Measurements from ENCODE around the gene CCNJ. TPM values are rescaled to one million over a fixed set of nuclear protein-coding genes. Genes with fewer than 3 reads are reported as not detected.

CCNJ gene
- total and polyA plus RNA-seq, 2 of the 13 experiments (the other 11 are each of a cell fraction or from before 2014, with no cell fraction given) = 14.1 to 21.5 TPM

DNA sequence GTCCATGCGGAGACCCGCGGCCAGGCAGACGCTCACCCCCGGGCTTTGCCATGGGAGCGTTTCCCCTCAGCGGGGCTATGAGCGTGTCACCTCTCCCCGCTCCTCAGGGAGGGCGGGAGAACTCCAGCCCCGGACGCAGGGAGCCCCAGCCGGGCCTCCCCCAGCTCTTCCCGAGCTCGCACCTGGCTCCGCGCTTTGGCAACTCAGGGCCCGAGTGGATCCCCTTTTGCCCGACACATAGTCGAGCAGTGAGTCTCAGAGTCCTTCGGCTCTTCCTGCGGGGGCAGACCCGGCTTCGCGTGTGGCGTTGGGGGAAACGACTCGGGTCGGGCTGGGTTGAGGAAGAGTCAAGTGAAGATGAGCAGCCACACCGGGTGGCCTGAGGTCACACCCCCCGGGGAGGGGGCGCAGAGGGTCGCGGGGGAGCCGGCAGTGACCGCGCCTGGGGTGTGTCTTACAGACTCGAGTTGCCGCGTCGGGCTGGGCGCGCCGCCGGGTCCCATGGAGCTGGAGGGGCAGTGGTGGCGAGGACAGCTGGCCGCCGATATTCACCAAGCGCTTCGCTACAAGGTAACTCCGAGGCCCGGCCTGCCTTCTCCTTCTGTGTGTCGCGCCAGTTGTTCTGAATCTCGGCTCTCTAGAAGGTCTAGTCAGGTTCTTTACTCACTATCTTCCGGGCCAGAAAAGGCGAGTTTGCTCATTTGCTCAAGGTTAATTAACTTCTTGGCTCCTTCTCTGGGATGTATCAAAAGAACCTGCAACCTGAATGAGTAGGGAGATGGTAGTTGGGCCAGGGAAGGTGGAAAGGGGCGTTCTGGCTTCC, 721 bp downstream of the CCNJ start (continued):
- TF ChIP-seq, protein P1, sequence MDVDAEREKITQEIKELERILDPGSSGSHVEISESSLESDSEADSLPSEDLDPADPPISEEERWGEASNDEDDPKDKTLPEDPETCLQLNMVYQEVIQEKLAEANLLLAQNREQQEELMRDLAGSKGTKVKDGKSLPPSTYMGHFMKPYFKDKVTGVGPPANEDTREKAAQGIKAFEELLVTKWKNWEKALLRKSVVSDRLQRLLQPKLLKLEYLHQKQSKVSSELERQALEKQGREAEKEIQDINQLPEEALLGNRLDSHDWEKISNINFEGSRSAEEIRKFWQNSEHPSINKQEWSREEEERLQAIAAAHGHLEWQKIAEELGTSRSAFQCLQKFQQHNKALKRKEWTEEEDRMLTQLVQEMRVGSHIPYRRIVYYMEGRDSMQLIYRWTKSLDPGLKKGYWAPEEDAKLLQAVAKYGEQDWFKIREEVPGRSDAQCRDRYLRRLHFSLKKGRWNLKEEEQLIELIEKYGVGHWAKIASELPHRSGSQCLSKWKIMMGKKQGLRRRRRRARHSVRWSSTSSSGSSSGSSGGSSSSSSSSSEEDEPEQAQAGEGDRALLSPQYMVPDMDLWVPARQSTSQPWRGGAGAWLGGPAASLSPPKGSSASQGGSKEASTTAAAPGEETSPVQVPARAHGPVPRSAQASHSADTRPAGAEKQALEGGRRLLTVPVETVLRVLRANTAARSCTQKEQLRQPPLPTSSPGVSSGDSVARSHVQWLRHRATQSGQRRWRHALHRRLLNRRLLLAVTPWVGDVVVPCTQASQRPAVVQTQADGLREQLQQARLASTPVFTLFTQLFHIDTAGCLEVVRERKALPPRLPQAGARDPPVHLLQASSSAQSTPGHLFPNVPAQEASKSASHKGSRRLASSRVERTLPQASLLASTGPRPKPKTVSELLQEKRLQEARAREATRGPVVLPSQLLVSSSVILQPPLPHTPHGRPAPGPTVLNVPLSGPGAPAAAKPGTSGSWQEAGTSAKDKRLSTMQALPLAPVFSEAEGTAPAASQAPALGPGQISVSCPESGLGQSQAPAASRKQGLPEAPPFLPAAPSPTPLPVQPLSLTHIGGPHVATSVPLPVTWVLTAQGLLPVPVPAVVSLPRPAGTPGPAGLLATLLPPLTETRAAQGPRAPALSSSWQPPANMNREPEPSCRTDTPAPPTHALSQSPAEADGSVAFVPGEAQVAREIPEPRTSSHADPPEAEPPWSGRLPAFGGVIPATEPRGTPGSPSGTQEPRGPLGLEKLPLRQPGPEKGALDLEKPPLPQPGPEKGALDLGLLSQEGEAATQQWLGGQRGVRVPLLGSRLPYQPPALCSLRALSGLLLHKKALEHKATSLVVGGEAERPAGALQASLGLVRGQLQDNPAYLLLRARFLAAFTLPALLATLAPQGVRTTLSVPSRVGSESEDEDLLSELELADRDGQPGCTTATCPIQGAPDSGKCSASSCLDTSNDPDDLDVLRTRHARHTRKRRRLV (CRISPR knock-in tag; IDR thresholded peaks at IDR 0.05) = peak; percentile 14; the same call in 1 of the 2 replicates
- TF ChIP-seq ZNF816 (CRISPR knock-in tag; IDR thresholded peaks at IDR 0.05; ENCODE audit: borderline replicate concordance) = no peak
- TF ChIP-seq, protein P2, sequence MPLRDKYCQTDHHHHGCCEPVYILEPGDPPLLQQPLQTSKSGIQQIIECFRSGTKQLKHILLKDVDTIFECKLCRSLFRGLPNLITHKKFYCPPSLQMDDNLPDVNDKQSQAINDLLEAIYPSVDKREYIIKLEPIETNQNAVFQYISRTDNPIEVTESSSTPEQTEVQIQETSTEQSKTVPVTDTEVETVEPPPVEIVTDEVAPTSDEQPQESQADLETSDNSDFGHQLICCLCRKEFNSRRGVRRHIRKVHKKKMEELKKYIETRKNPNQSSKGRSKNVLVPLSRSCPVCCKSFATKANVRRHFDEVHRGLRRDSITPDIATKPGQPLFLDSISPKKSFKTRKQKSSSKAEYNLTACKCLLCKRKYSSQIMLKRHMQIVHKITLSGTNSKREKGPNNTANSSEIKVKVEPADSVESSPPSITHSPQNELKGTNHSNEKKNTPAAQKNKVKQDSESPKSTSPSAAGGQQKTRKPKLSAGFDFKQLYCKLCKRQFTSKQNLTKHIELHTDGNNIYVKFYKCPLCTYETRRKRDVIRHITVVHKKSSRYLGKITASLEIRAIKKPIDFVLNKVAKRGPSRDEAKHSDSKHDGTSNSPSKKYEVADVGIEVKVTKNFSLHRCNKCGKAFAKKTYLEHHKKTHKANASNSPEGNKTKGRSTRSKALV (CRISPR knock-in tag; IDR thresholded peaks at IDR 0.05) = peak; percentile 62; the same call in 1 of the 2 replicates
- TF ChIP-seq HOXD1 (CRISPR knock-in tag; IDR thresholded peaks at IDR 0.05) = no peak
- TF ChIP-seq HOXA3 (CRISPR knock-in tag; IDR thresholded peaks at IDR 0.05) = 0 out of 2 replicates have a peak, but pooled peaks have one; percentile 30
- TF ChIP-seq, protein P3, sequence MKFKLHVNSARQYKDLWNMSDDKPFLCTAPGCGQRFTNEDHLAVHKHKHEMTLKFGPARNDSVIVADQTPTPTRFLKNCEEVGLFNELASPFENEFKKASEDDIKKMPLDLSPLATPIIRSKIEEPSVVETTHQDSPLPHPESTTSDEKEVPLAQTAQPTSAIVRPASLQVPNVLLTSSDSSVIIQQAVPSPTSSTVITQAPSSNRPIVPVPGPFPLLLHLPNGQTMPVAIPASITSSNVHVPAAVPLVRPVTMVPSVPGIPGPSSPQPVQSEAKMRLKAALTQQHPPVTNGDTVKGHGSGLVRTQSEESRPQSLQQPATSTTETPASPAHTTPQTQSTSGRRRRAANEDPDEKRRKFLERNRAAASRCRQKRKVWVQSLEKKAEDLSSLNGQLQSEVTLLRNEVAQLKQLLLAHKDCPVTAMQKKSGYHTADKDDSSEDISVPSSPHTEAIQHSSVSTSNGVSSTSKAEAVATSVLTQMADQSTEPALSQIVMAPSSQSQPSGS (CRISPR knock-in tag; IDR thresholded peaks at IDR 0.05) = 0 out of 2 replicates have a peak, but pooled peaks have one; percentile 19
- peak; percentile 83 for TF ChIP-seq ZBTB7A (CRISPR knock-in tag; IDR thresholded peaks at IDR 0.05)
- TF ChIP-seq, protein P4, sequence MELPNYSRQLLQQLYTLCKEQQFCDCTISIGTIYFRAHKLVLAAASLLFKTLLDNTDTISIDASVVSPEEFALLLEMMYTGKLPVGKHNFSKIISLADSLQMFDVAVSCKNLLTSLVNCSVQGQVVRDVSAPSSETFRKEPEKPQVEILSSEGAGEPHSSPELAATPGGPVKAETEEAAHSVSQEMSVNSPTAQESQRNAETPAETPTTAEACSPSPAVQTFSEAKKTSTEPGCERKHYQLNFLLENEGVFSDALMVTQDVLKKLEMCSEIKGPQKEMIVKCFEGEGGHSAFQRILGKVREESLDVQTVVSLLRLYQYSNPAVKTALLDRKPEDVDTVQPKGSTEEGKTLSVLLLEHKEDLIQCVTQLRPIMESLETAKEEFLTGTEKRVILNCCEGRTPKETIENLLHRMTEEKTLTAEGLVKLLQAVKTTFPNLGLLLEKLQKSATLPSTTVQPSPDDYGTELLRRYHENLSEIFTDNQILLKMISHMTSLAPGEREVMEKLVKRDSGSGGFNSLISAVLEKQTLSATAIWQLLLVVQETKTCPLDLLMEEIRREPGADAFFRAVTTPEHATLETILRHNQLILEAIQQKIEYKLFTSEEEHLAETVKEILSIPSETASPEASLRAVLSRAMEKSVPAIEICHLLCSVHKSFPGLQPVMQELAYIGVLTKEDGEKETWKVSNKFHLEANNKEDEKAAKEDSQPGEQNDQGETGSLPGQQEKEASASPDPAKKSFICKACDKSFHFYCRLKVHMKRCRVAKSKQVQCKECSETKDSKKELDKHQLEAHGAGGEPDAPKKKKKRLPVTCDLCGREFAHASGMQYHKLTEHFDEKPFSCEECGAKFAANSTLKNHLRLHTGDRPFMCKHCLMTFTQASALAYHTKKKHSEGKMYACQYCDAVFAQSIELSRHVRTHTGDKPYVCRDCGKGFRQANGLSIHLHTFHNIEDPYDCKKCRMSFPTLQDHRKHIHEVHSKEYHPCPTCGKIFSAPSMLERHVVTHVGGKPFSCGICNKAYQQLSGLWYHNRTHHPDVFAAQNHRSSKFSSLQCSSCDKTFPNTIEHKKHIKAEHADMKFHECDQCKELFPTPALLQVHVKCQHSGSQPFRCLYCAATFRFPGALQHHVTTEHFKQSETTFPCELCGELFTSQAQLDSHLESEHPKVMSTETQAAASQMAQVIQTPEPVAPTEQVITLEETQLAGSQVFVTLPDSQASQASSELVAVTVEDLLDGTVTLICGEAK (IDR thresholded peaks at IDR 0.05) = no peak
- TF ChIP-seq, protein P4 (CRISPR knock-in tag; IDR thresholded peaks at IDR 0.05) = no peak; the same call in 1 of the 2 replicates
- TF ChIP-seq FOXP1 (IDR thresholded peaks at IDR 0.05) = no peak
- TF ChIP-seq FOXP1 (CRISPR knock-in tag; IDR thresholded peaks at IDR 0.05) = 0 out of 2 replicates have a peak, but pooled peaks have one; percentile 17

Measured in HepG2 (cell line).